Endothelial cell of umbilical vein (primary cell): Measurements from ENCODE around the gene TRNP1.

Experiments
- CTCF ChIP-seq, 2 donors: IDR thresholded peaks; 1 replicate in 1 of 2; 2 replicates in 1 of 2; pipeline ENCODE4 v1.5.1; 2011; ENCODE audit warnings: low read length in 2 of 2, mild to moderate bottlenecking in 2 of 2, moderate library complexity in 2 of 2, control low read depth in 1 of 2, inconsistent platforms in 1 of 2, low read depth in 1 of 2; ENCODE audit not compliant: insufficient read depth in 1 of 2; ENCODE audit errors: extremely low read depth in 1 of 2
- EZH2 ChIP-seq: IDR thresholded peaks from 2 replicates; pipeline ENCODE4 v1.6.1; 2012; ENCODE audit warnings: borderline replicate concordance, low read depth, mild to moderate bottlenecking, moderate library complexity, low read length, inconsistent platforms; ENCODE audit not compliant: severe bottlenecking
- FOS ChIP-seq: IDR thresholded peaks from 2 replicates; pipeline ENCODE4 v1.6.1; 2011; ENCODE audit warnings: mild to moderate bottlenecking, low read length, moderate library complexity, borderline replicate concordance; ENCODE audit not compliant: insufficient read depth
- GATA2 ChIP-seq: IDR thresholded peaks from 2 replicates; pipeline ENCODE4 v1.7.0; 2011; ENCODE audit warnings: low read depth, mild to moderate bottlenecking, moderate library complexity, mixed read lengths, low read length; ENCODE audit not compliant: insufficient read length, insufficient read depth
- POLR2A ChIP-seq: IDR thresholded peaks from 2 replicates; pipeline ENCODE4 v1.6.1; 2012; ENCODE audit warnings: low read depth, mild to moderate bottlenecking, control low read depth, low read length

GRCh38 chr1:27021354-27022031 lies 28.0 kb downstream of the TRNP1 start:
- no peak for TF ChIP-seq EZH2
- TF ChIP-seq GATA2: no peak
- no peak for TF ChIP-seq FOS
- no peak for TF ChIP-seq CTCF (IDR thresholded peaks at IDR 0.05; ENCODE audit: extremely low read depth in 1 of 2, insufficient read depth in 1 of 2, low read depth in 1 of 2, low read length in 2 of 2)
- no peak for TF ChIP-seq POLR2A
